GM21360 (cell line): ENCODE measurements around the gene NPFF.
"Not testable (repeated sequence)": the region's sequence is repeated elsewhere in the genome, so short reads cannot be mapped to it uniquely, and the experiment has no call there.

ENCODE experiments used
- ATAC-seq: cut with Tn5 transposase; IDR thresholded peaks from one replicate; pipeline ENCODE4 v1.9.1; 2021; ENCODE audit warnings: mild to moderate bottlenecking, moderate library complexity; ENCODE audit not compliant: unreplicated experiment

The NPFF gene

DNA sequence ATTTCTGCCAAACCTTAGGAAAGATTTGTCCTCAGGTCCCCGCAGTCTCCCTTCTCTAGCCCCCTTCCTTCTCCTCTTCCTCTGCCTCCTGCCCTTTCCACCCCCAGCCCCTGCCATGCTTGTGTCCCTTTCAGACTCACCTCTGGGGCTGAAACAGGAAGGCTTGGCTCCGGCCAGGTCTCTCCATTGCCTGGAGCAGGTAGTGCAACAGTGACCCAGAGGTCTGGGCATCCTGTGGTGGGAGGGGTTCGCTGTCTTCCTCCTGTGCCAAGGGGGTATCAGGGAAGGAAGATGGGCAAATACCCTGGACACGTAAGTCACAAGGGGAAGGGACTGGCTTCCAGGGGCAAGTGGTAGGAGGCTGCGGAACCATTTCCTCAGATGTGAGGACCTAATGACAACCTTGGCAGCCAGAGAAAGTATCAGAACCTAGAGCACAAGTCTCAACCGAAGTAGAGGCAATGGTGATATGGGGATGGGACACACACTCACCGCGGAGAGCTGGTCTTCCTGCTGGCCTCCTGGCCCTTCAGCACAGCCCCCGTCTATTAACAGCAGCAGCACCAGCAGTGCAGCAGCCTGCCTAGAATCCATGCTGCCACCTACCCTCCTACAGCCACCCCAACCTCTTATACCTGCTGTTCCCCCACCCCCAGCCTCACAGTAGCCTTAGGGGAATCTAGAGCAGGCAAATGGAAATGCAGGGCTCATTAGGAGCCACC is at the start of gene NPFF:
TSS of gene NPFF (minus strand) at position 604 of the 722 bp plus-strand sequence. CDS start at position 594, 10 bp downstream.
- ATAC-seq = no peak

DNA sequence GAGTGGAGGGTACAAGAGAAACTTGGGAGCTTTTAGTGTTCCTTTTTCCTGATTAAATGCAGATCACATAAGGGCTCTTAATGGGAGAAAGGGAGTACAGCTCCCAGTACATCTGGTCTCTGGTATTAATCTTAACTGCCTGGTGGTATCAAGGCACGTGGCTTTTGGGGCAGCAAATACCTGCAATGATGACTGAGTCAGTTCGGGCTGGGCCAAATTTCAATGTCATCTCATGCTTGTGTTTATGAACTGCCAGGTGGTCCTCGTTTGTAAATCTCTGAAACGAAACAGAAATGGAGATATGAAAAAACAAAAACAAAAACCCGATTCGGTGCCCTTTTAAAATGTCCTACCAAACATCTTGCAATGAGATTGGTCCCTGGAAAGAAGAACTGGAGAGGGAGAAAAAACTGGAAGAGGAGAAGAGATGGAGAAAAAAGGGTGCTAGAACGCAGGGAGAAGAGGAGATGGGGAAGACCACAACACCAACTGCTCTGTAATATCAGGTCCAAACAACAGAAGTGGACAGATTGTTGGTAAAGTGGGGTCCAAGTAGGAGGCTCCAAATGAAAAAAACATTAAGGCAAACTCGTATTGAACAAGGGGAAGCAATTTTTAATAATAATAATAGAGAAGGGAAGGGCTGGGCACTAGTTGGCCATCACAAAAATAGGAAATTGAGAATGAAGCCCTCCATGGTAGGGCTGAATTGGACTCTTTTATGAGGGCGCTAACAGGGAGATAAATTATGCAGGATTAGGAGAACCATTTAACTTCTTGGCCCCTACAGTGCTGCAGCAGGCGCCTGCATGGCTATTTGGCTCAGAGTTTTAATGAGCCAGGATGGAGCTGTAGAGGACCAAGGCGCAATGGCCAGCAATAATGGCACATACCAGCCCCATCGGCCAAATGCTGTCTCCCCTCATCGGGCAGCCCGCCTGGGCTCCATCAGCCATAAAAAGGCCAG is 45.4 kb upstream of the NPFF start:
- ATAC-seq = no peak

- no peak for ATAC-seq
Observed at GRCh38 chr12:53551889-53552291, 44.6 kb upstream of the NPFF start.

DNA sequence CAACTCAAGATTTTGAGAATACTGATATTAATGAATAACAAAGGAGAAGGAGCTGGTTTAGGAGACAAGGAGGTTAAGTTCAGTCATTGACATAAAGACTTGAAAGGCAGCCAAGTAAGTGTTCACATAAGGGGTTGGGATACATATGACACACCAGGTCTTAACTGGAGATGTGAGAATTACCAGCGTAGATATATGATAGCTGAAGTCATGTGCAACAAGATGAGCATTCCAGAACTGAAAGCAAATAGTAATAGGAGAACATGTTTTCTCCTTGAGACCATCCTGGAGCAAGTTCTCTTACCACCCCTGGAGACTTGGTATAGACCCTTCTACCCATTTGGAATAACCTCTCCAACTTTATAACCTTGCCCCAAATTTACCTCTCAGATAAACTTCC is 43.3 kb upstream of the NPFF start:
- ATAC-seq = no peak

- not testable (repeated sequence) for ATAC-seq
Observed at GRCh38 chr12:53550131-53550530, 42.8 kb upstream of the NPFF start.

- not testable (repeated sequence) for ATAC-seq
Observed at GRCh38 chr12:53548354-53548753, 41.1 kb upstream of the NPFF start.

- ATAC-seq = peak; percentile 64
Observed at GRCh38 chr12:53543539-53543938, 36.3 kb upstream of the NPFF start.

DNA sequence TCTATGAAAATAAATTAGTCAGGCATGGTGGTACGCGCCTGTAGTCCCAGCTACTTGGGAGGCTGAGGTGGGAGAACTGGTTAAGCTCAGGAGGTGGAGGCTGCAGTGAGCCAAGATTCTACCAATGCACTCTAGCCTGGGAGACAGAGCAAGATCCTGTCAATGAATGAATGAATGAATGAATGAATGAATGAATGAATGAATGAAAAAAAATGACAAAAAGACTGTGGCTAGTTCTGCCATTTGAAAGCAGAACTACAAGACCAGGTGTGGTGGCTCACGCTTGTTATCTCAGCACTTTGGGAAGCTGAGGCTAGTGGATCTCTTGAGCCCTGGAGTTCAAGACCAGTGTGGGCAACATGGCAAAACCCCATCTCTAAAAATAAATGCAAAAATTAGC is 32.2 kb upstream of the NPFF start:
- ATAC-seq = no peak

DNA sequence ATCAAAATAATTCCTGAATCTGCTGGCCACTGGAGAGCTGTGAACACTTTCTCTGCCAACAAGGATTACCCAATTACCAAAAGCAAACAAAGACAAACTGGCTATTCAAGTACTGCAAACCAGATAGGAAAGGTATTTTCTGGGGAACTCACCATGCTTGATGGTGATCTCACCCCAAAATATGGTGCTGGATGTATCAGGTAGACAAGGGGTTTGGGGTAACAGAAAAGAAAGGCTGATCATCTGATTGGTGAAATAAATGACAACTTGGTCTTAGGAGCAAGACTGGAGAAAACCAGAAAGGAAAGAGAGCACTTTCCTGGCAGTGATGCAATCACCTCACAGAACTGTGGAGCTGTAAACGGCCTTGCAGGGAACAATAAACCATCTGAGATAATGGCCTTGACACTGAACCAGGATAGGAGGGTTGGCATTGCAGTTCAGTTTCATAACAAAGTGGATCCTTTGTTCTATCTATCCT is 31.0 kb upstream of the NPFF start:
- no peak for ATAC-seq

- ATAC-seq = no peak
Observed at GRCh38 chr12:53536962-53537361, 29.7 kb upstream of the NPFF start.

- ATAC-seq = no peak
Observed at GRCh38 chr12:53533471-53533870, 26.2 kb upstream of the NPFF start.

GRCh38 chr12:53532524-53533445 is 25.5 kb upstream of the NPFF start:
- no peak for ATAC-seq

DNA sequence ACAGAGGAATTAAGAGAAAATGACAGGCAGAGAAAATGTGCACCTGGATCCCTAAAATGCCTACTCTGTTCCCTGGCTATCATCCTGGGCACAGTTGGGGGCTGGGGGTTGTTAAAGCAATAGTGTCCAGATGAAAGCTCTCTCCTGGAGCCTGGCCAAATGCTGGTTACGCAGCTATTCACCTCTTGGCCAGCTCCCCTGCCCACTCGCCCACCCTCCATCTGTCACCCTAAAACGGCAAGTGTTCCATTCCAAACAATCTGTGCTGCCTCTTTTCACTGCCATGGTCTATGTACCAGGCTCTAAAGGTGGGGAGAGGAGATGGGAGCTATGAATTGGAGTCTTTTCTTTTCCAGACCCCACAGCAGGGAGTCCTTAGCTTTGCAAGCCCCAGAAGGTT is 24.7 kb upstream of the NPFF start:
- ATAC-seq = no peak

- no peak for ATAC-seq
Observed at GRCh38 chr12:53530920-53531319, 23.6 kb upstream of the NPFF start.

DNA sequence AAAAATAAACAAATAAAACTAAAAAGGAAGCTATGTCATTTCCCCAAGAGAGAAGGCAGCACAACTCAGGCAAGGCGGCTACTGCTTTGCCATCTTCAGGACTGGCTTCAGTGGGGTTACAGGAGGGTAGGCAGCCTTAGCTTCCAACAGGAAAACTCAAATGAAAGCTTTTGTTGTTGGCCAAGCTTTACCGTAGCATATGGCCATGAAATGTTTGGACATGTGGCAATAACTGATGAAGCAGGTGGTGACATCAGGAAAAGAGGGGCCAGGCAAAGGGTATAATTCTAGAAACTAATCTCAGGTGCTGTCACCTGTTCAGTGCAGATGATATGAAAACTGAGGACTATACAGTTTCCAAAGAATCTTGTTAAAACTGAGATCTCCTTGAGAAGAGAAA is 22.8 kb upstream of the NPFF start:
- no peak for ATAC-seq

DNA sequence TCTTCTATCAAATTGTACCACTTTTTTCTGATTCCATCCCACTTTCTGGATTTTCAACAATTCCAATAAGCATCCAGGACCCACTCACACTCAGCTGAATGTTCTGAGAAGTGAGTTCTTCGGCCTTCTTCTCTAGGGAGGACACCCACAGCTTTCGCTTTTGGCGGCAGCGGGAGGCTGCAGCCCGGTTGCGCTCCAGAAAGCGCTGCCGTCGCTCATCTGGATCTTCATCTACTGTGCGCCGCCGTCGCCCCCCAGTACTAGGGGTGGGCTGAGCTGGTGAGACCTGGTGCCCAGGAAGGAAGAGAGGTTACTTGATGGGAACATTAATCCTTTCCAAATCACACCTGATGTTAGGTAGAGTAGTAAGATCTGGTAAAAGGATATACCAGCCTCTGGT is 17.2 kb upstream of the NPFF start:
- no peak for ATAC-seq

DNA sequence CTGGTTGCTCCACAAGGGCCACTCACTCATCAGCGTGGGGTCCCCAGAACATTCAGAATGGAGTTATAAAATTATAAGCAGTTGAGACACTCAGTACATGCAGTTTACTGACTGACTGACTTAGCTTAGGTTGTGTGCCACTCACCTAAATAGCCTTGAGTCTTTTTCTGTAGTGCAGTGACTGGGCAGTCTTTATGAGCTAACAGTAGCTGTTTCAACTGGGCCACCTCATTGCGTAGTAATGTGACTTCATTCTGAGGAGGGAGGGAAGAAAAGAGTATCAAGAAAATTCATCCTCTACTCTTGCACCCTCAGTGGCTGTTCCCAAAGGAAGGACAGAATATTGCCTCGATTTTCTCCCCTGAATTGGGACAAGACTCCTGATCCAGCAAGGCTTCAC is 15.8 kb upstream of the NPFF start:
- no peak for ATAC-seq

GRCh38 chr12:53518381-53518780 is 11.1 kb upstream of the NPFF start:
- no peak for ATAC-seq

GRCh38 chr12:53516758-53517455 is 9.6 kb upstream of the NPFF start:
- no peak for ATAC-seq

DNA sequence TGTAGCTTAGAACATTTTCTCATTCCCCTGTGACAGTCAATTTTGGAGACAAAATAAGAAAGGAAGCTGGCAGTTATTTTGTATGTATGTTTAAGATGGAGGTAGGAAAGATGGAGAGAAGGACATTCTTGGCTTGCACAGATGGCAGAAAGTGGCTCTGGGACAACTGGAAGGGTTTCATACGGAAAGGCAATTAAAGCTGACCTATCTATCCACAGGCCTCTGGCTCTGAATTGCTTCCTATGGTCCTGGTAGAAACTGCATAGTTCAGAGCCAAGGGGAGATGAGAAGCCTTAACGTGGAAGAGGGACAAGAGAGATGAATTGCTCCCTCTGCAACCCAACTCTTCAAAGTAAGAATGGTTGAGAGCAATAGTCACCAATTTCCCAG is 8.0 kb upstream of the NPFF start:
- no peak for ATAC-seq
